ENCODE measurements around the gene NCR3LG1. TPM values are rescaled to one million over a fixed set of nuclear protein-coding genes. Genes with fewer than 3 reads are reported as not detected.
A peak's percentile ranks its signal among the peaks of the same experiment; 100 is the strongest.

NCR3LG1 gene
- total and polyA plus RNA-seq, 2 donors from 2014 or later: 0.71 to 4.5 TPM

GRCh38 chr11:17347676-17348075, 3.9 kb upstream of the NCR3LG1 start:
- intact Hi-C loops (cut with DNase I): no loop called here
- DNase-seq (no peak), FAIRE-seq (no peak)
- Histone ChIP-seq H3K9ac (ENCODE audit: low read length in 3 of 3) (no peak overlapping the region), H3K4me1 (ENCODE audit: control insufficient read depth in 2 of 3, insufficient read depth in 2 of 3, low read depth in 1 of 3, low read length in 3 of 3) (peaks cover 0 to 3% (median 2%) of the 10 kb centered on the region in 3 donors), H3K27me3 (ENCODE audit: control insufficient read depth, insufficient read depth, low read length) (peaks cover 5% of the 10 kb centered on the region), H3K27ac (ENCODE audit: low read depth in 2 of 2, low read length in 2 of 2) (no peak overlapping the region), H3K9me3 (ENCODE audit: control insufficient read depth in 2 of 3, insufficient read depth in 1 of 3, low read length in 3 of 3) (no peaks in the 10 kb centered on the region), H3K36me3 (ENCODE audit: control insufficient read depth in 2 of 3, insufficient read depth in 3 of 3, low read length in 3 of 3) (no peaks in the 10 kb centered on the region), H3K4me3 (ENCODE audit: low read length in 3 of 3) (no peak overlapping the region)
- no peak for TF ChIP-seq CTCF (IDR thresholded peaks at IDR 0.05; ENCODE audit: borderline replicate concordance, extremely low read depth, insufficient read depth)

GRCh38 chr11:17350455-17351171, 987 bp upstream of the NCR3LG1 start:
- no peak for FAIRE-seq
- intact Hi-C loops (cut with DNase I): no loop called here
- peak in 1 of 5 donors; percentile 3 for DNase-seq

GRCh38 chr11:17351172-17351509, 459 bp upstream of the NCR3LG1 start:
- Histone ChIP-seq H3K4me1 (ENCODE audit: control insufficient read depth in 2 of 3, insufficient read depth in 2 of 3, low read depth in 1 of 3, low read length in 3 of 3) (peaks cover 0 to 9% (median 8%) of the 10 kb centered on the region in 3 donors), H3K9ac (ENCODE audit: low read length in 3 of 3) (peak overlapping the region in 1 of 3 donors; percentile 28), H3K4me3 (ENCODE audit: low read length in 3 of 3) (peak overlapping the region in 2 of 3 donors; percentile 52 to 81), H3K27ac (ENCODE audit: low read depth in 2 of 2, low read length in 2 of 2) (no peak overlapping the region), H3K36me3 (ENCODE audit: control insufficient read depth in 2 of 3, insufficient read depth in 3 of 3, low read length in 3 of 3) (no peaks in the 10 kb centered on the region), H3K27me3 (ENCODE audit: control insufficient read depth, insufficient read depth, low read length) (peaks cover 9% of the 10 kb centered on the region), H3K9me3 (ENCODE audit: control insufficient read depth in 2 of 3, insufficient read depth in 1 of 3, low read length in 3 of 3) (no peaks in the 10 kb centered on the region)
- DNase-seq (no peak), FAIRE-seq (no peak)
- intact Hi-C loops (cut with DNase I): no loop called here
- no peak for TF ChIP-seq CTCF (IDR thresholded peaks at IDR 0.05; ENCODE audit: borderline replicate concordance, extremely low read depth, insufficient read depth)

More at GRCh38 chr11:17350455-17351171, 987 bp upstream of the NCR3LG1 start:
- H3K9me3 ChIP-seq (ENCODE audit: control insufficient read depth in 2 of 3, insufficient read depth in 1 of 3, low read length in 3 of 3): no peaks in the 10 kb centered on the region
- H3K27me3 ChIP-seq (ENCODE audit: control insufficient read depth, insufficient read depth, low read length): peaks cover 9% of the 10 kb centered on the region
- no peak overlapping the region for H3K27ac ChIP-seq (ENCODE audit: low read depth in 2 of 2, low read length in 2 of 2)
- peaks cover 0 to 9% (median 8%) of the 10 kb centered on the region in 3 donors for H3K4me1 ChIP-seq (ENCODE audit: control insufficient read depth in 2 of 3, insufficient read depth in 2 of 3, low read depth in 1 of 3, low read length in 3 of 3)
- H3K9ac ChIP-seq (ENCODE audit: low read length in 3 of 3): no peak overlapping the region
- TF ChIP-seq CTCF (IDR thresholded peaks at IDR 0.05; ENCODE audit: borderline replicate concordance, extremely low read depth, insufficient read depth): no peak
- no peak overlapping the region for H3K4me3 ChIP-seq (ENCODE audit: low read length in 3 of 3)
- no peaks in the 10 kb centered on the region for H3K36me3 ChIP-seq (ENCODE audit: control insufficient read depth in 2 of 3, insufficient read depth in 3 of 3, low read length in 3 of 3)
